Osteoblast (primary cell): ENCODE measurements around the gene TXK. TPM values are rescaled to one million over a fixed set of nuclear protein-coding genes. Genes with fewer than 3 reads are reported as not detected.

Experiments
- DNase-seq: peaks from one replicate; pipeline ENCODE4 v3.0.0; 2011; ENCODE audit warnings: low spot score, mixed read lengths; ENCODE audit not compliant: insufficient read length; ENCODE audit errors: missing footprints
- H2AFZ ChIP-seq: 2 replicates; pipeline ENCODE4 v1.6.0; 2011; ENCODE audit warnings: mild to moderate bottlenecking, low read length
- H3K27ac ChIP-seq: 2 replicates; pipeline ENCODE4 v1.5.1; 2011; ENCODE audit warnings: mild to moderate bottlenecking, low read depth, low read length, moderate library complexity
- H3K27me3 ChIP-seq: 2 replicates; pipeline ENCODE4 v1.6.0; 2012; ENCODE audit warnings: mild to moderate bottlenecking, control low read depth, inconsistent platforms, low read length, moderate library complexity; ENCODE audit not compliant: insufficient read depth
- H3K36me3 ChIP-seq: 2 replicates; pipeline ENCODE4 v1.5.1; 2011; ENCODE audit warnings: mild to moderate bottlenecking, low read length, control low read depth, moderate library complexity; ENCODE audit not compliant: insufficient read depth
- H3K4me1 ChIP-seq: 2 replicates; pipeline ENCODE4 v1.5.1; 2011; ENCODE audit warnings: mild to moderate bottlenecking, low read length, control low read depth, moderate library complexity; ENCODE audit not compliant: insufficient read depth
- H3K4me2 ChIP-seq: 2 replicates; pipeline ENCODE4 v1.6.0; 2011; ENCODE audit warnings: mild to moderate bottlenecking, low read length; ENCODE audit not compliant: insufficient read depth
- H3K4me3 ChIP-seq: fragments of 200-600 bp; sonication (generic); 3 replicates; pipeline ENCODE4 v1.5.1; 2012; ENCODE audit warnings: mild to moderate bottlenecking, low read length, inconsistent platforms; ENCODE audit not compliant: insufficient read depth
- H3K79me2 ChIP-seq: 2 replicates; pipeline ENCODE4 v1.6.0; 2012; ENCODE audit warnings: mild to moderate bottlenecking, low read length, control low read depth, inconsistent platforms; ENCODE audit not compliant: insufficient read depth
- H3K9me3 ChIP-seq: 2 replicates; pipeline ENCODE4 v1.5.1; 2011; ENCODE audit warnings: low read depth, low read length, control low read depth
- H4K20me1 ChIP-seq: 2 replicates; pipeline ENCODE4 v1.6.0; 2012; ENCODE audit warnings: mild to moderate bottlenecking, low read length, control low read depth; ENCODE audit not compliant: insufficient read depth
- CTCF ChIP-seq: IDR thresholded peaks from 2 replicates; pipeline ENCODE4 v1.5.1; 2011; ENCODE audit warnings: mild to moderate bottlenecking, low read depth, low read length, moderate library complexity; ENCODE audit errors: extremely low read depth
- total RNA-seq: library from RNA; depleted of rRNA; stranded (reverse); fragments of >200 nt; gene quantifications from 2 replicates; pipeline ENCODE4 v1.2.3, GENCODE V29; 2012

Gene TXK
- total RNA-seq, 1 donor, result 0.72 TPM

DNA sequence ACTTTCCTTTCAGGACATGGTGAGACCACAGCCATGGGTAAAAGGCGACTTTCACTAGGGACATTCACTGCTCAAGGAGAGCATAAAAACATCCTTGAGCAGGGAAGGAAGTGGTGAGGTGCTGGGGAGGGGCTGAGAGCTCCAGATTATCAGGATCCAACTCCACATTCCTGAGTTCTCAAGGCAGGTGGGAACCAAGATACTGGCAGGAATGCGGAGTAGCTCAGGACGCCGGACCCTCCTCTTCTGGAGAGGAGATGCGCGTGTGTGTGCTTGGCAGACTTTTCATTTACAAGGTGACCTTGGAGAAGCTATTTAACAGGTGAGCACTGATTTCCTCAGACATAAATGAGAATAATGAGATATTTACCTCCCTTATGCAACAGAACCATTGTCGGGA lies 41.3 kb upstream of the TXK start:
- TF ChIP-seq CTCF, result no peak
- Histone ChIP-seq H3K27ac (no peak overlapping the region), H2AFZ (no peak overlapping the region)

GRCh38 chr4:48173056-48173991 lies 39.3 kb upstream of the TXK start:
- H3K9me3 ChIP-seq, result no peaks in the 10 kb centered on the region
- H3K27me3 ChIP-seq, result no peaks in the 10 kb centered on the region
- H2AFZ ChIP-seq, result peak overlapping the region; percentile 66
- no peak for DNase-seq
- no peaks in the 10 kb centered on the region for H4K20me1 ChIP-seq
- no peak for TF ChIP-seq CTCF
- no peaks in the 10 kb centered on the region for H3K36me3 ChIP-seq
- H3K4me1 ChIP-seq, result peaks cover 14% of the 10 kb centered on the region
- H3K4me2 ChIP-seq, result peak overlapping the region; percentile 71
- peak overlapping the region; percentile 33 for H3K27ac ChIP-seq
- peak overlapping the region; percentile 14 for H3K4me3 ChIP-seq
- H3K79me2 ChIP-seq, result no peaks in the 10 kb centered on the region

More for the DNA sequence above, 41.3 kb upstream of the TXK start:
- no peaks in the 10 kb centered on the region for H3K36me3 ChIP-seq
- no peak overlapping the region for H3K4me3 ChIP-seq
- no peaks in the 10 kb centered on the region for H3K27me3 ChIP-seq
- no peaks in the 10 kb centered on the region for H4K20me1 ChIP-seq
- H3K9me3 ChIP-seq, result no peaks in the 10 kb centered on the region
- no peak for DNase-seq
- peaks cover 14% of the 10 kb centered on the region for H3K4me1 ChIP-seq
- H3K4me2 ChIP-seq, result no peak overlapping the region
- H3K79me2 ChIP-seq, result no peaks in the 10 kb centered on the region

GRCh38 chr4:48172651-48173050 lies 38.6 kb upstream of the TXK start:
- H3K27me3 ChIP-seq, result no peaks in the 10 kb centered on the region
- H4K20me1 ChIP-seq, result no peaks in the 10 kb centered on the region
- no peak overlapping the region for H2AFZ ChIP-seq
- H3K36me3 ChIP-seq, result no peaks in the 10 kb centered on the region
- no peak overlapping the region for H3K27ac ChIP-seq
- TF ChIP-seq CTCF, result no peak
- H3K9me3 ChIP-seq, result no peaks in the 10 kb centered on the region
- H3K4me1 ChIP-seq, result peaks cover 14% of the 10 kb centered on the region
- no peak overlapping the region for H3K4me3 ChIP-seq
- no peaks in the 10 kb centered on the region for H3K79me2 ChIP-seq
- no peak overlapping the region for H3K4me2 ChIP-seq
- DNase-seq, result no peak

GRCh38 chr4:48169636-48170035 lies 35.6 kb upstream of the TXK start:
- Histone ChIP-seq H4K20me1 (no peaks in the 10 kb centered on the region), H2AFZ (no peak overlapping the region), H3K4me3 (no peak overlapping the region), H3K36me3 (no peaks in the 10 kb centered on the region), H3K27ac (no peak overlapping the region), H3K79me2 (no peaks in the 10 kb centered on the region), H3K4me2 (no peak overlapping the region), H3K4me1 (peaks cover 14% of the 10 kb centered on the region), H3K9me3 (no peaks in the 10 kb centered on the region), H3K27me3 (no peaks in the 10 kb centered on the region)
- no peak for DNase-seq
- no peak for TF ChIP-seq CTCF
